ENCODE data around the gene LPAR3.

DNA sequence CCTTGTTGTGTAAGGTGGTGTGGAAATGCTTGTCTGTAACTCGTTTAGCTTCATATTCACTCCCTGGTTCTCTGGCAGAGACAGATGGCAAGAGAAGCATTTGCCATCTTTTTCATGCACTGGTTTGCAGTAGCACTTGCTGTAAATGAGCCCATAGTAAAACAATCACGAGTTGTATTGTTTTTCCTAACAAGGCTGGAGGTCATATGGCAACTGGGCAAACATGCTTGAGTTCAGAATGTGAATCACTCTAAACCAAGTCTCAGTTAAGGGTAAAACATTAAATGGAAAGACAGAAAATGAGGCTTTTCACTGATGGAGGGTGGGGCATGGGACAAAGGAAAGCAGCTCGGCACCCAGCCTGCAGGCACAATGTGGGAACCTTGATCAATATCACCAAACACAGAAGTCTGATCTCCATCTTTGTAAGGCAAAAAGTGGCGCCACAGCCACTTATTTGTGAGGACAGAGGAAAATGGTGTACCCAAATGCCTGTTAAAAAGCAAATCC, 26.5 kb upstream of the LPAR3 start:
- TF ChIP-seq, protein P1, sequence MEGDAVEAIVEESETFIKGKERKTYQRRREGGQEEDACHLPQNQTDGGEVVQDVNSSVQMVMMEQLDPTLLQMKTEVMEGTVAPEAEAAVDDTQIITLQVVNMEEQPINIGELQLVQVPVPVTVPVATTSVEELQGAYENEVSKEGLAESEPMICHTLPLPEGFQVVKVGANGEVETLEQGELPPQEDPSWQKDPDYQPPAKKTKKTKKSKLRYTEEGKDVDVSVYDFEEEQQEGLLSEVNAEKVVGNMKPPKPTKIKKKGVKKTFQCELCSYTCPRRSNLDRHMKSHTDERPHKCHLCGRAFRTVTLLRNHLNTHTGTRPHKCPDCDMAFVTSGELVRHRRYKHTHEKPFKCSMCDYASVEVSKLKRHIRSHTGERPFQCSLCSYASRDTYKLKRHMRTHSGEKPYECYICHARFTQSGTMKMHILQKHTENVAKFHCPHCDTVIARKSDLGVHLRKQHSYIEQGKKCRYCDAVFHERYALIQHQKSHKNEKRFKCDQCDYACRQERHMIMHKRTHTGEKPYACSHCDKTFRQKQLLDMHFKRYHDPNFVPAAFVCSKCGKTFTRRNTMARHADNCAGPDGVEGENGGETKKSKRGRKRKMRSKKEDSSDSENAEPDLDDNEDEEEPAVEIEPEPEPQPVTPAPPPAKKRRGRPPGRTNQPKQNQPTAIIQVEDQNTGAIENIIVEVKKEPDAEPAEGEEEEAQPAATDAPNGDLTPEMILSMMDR (conservative IDR thresholded peaks at IDR 0.05) = no peak
- TF ChIP-seq ZFX (IDR thresholded peaks at IDR 0.05) = no peak
